Measurements from ENCODE around the gene LBH. TPM values are rescaled to one million over a fixed set of nuclear protein-coding genes. Genes with fewer than 3 reads are reported as not detected.

LBH gene
- total RNA-seq, 4 donors from 2014 or later: 2.4 to 22.7 (median 17.6) TPM

DNA sequence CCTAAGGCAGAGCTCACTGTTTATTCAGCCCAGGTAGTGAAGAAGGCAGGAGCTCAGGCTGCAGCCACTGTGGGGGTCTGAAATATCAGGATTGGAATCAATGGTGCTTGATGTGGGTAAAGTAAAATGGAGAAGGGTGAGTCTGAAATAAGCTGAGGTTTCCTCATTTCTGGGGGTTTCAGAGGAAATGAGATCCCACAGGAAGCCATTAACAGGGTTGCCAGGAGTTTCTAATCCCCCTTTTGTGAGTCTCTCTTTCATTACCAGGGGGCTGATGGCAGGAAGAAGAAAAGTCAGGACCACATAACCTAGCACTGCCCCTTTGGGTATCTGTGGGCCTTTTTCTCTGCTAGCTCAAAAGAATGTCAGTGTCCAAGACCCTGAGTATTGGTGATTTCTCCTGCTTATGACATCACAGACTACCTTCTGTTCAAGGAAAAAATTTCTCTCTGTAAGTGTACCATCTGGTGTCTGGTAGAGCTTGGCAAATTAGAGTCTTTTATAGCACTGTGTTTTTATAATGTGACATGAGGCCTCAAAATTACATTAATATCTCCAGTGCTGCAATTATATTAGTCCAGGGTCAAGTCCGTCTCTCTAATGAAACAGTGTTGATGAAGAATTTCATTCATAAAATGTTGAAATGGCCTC lies 56.0 kb downstream of the LBH start:
- no peaks in the 10 kb centered on the region for H3K36me3 ChIP-seq
- intact Hi-C loops (cut with DNase I): no loop called here
- H3K27me3 ChIP-seq: no peaks in the 10 kb centered on the region
- WGBS, 2 donors: 69 to 82% methylated on average over 1 of the region's 1 CpG
- no peak overlapping the region for H3K4me3 ChIP-seq
- no peak for TF ChIP-seq POLR2A (IDR thresholded peaks at IDR 0.05)
- peaks cover 0 to 3% (median 0%) of the 10 kb centered on the region in 3 donors for H3K4me1 ChIP-seq
- no peak overlapping the region for H3K27ac ChIP-seq
- DNase-seq: no peak
- no peaks in the 10 kb centered on the region for H3K9me3 ChIP-seq

DNA sequence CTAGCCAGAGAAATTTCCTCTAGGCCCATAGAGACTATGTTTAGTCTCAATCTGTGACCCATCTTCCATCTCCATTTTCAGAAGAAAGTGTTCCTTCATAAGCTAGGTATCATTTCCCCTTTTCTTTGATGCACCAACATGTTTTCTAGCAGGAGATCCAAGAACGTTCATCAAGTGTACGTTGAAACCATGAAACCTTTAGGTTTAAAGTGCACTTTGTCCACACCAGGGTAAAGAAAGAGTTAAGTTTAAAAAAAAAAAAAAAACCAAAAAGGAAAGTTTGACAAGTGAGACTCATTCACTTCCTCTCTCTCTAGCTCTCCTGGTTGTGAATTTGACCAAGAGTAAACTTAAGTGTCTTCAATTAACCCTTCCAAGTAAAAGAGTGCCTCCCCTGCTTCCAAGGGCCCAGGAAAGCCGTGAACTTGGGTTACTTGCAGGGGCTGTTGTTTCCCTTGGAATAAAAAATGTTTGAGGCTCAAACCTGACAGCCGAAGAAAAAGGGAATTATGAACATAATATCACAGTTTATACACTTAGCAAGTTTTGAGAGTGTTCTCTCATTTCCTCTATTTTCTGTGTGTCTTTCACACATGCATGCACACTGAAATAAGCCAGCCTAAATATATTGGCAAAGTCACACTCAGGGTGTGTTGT lies 56.7 kb downstream of the LBH start:
- Histone ChIP-seq H3K27me3 (no peaks in the 10 kb centered on the region), H3K27ac (no peak overlapping the region), H3K4me3 (no peak overlapping the region), H3K4me1 (peaks cover 0 to 3% (median 0%) of the 10 kb centered on the region in 3 donors), H3K36me3 (no peaks in the 10 kb centered on the region), H3K9me3 (no peaks in the 10 kb centered on the region)
- no peak for DNase-seq
- TF ChIP-seq, protein P1, sequence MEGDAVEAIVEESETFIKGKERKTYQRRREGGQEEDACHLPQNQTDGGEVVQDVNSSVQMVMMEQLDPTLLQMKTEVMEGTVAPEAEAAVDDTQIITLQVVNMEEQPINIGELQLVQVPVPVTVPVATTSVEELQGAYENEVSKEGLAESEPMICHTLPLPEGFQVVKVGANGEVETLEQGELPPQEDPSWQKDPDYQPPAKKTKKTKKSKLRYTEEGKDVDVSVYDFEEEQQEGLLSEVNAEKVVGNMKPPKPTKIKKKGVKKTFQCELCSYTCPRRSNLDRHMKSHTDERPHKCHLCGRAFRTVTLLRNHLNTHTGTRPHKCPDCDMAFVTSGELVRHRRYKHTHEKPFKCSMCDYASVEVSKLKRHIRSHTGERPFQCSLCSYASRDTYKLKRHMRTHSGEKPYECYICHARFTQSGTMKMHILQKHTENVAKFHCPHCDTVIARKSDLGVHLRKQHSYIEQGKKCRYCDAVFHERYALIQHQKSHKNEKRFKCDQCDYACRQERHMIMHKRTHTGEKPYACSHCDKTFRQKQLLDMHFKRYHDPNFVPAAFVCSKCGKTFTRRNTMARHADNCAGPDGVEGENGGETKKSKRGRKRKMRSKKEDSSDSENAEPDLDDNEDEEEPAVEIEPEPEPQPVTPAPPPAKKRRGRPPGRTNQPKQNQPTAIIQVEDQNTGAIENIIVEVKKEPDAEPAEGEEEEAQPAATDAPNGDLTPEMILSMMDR (IDR thresholded peaks at IDR 0.05): no peak
- no peak for TF ChIP-seq POLR2A (IDR thresholded peaks at IDR 0.05)
- intact Hi-C loops (cut with DNase I): no loop called here
- WGBS, 2 donors: 64 to 67% methylated on average over 4 of the region's 4 CpGs

DNA sequence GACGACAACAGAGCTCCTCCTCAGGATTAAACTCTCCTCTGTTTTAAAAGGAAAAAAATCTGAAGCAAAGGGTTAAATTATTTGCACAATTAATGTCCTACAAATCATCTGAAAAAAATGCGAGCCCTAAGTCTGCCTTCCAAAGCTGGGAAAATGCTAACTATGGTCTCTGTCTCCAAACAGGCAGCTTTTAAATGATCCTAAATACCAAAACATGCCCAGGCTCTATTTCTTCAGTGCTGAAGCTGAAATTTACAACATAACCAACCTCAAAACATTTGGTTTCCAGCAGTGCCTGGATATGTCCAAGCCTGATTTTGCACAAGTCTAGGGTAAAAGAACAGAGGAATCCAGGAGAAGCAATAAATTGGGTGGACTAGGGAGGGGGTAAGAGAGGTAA lies 57.2 kb downstream of the LBH start:
- Histone ChIP-seq H3K4me3 (no peak overlapping the region), H3K4me1 (peaks cover 3 to 5% (median 3%) of the 10 kb centered on the region in 3 donors), H3K27ac (no peak overlapping the region), H3K36me3 (no peaks in the 10 kb centered on the region), H3K27me3 (no peaks in the 10 kb centered on the region), H3K9me3 (no peaks in the 10 kb centered on the region)
- intact Hi-C loops (cut with DNase I): no loop called here
- no peak for DNase-seq
- WGBS, 2 donors: 38 to 49% methylated on average over 2 of the region's 2 CpGs
- TF ChIP-seq, protein P1 (IDR thresholded peaks at IDR 0.05): no peak
- no peak for TF ChIP-seq POLR2A (IDR thresholded peaks at IDR 0.05)

DNA sequence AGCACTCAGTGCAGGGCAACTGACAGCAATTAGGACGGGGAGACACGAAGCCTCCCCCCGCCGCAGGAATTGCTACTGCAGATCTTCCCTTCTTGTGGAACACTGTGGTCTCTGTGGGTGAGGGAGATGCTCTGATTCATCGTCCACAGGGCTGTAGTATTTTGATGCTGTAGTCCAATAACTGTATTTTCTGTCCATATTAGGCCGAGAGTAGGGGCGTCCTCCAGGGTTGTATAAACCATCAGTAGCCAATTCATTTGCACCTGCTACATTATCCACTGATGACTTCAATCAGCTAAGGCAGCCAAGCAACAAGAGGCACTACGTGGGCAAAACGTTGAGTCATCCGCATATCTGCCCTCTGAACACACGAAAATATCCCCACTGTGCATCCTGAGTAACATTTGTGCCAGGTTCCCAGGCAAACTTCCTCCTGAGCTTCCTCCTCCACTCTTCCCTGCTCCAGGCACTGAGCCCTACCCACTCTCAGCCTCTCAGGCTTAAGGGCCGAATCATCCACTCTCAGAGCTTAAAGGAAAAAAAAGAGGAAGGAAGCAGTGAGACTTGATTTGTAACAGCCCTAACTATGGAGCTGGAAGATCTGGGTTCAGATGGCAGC lies 62.1 kb downstream of the LBH start:
- H3K4me3 ChIP-seq: no peak overlapping the region
- H3K9me3 ChIP-seq: no peaks in the 10 kb centered on the region
- DNase-seq: no peak
- intact Hi-C loops (cut with DNase I): no loop called here
- TF ChIP-seq POLR2A (IDR thresholded peaks at IDR 0.05): no peak
- TF ChIP-seq, protein P1 (IDR thresholded peaks at IDR 0.05): no peak
- 33 to 45% methylated on average over 10 to 11 of the region's 12 CpGs for WGBS, 2 donors
- H3K4me1 ChIP-seq: peaks cover 2 to 7% (median 4%) of the 10 kb centered on the region in 3 donors
- peak overlapping the region in 2 of 4 donors; percentile 25 for H3K27ac ChIP-seq
- no peaks in the 10 kb centered on the region for H3K27me3 ChIP-seq
- no peaks in the 10 kb centered on the region for H3K36me3 ChIP-seq

- no peak for DNase-seq
- H3K36me3 ChIP-seq: no peaks in the 10 kb centered on the region
- H3K27ac ChIP-seq: no peak overlapping the region
- no peaks in the 10 kb centered on the region for H3K9me3 ChIP-seq
- no peak for TF ChIP-seq POLR2A (IDR thresholded peaks at IDR 0.05)
- TF ChIP-seq, protein P1 (IDR thresholded peaks at IDR 0.05): no peak
- intact Hi-C loops (cut with DNase I): no loop called here
- H3K4me3 ChIP-seq: no peak overlapping the region
- WGBS, 2 donors: 89 to 99% methylated on average over 5 of the region's 5 CpGs
- peaks cover 0 to 7% (median 4%) of the 10 kb centered on the region in 3 donors for H3K4me1 ChIP-seq
- no peaks in the 10 kb centered on the region for H3K27me3 ChIP-seq
Measured at GRCh38 chr2:30294133-30294532, 62.8 kb downstream of the LBH start.
